K562 (cell line): ENCODE results near the gene TRMT2A. TPM values are rescaled to one million over a fixed set of nuclear protein-coding genes. Genes with fewer than 3 reads are reported as not detected.

Source experiments
- ASH1L ChIP-seq: fragments of 450-650 bp; IDR thresholded peaks from 2 replicates; pipeline ENCODE4 v1.6.1; 2018; ENCODE audit warnings: borderline replicate concordance, mild to moderate bottlenecking, low read depth; ENCODE audit not compliant: partially characterized antibody
- HNRNPUL1 ChIP-seq: fragments of 200-400 bp; formaldehyde crosslinking; IDR thresholded peaks from 2 replicates; pipeline ENCODE4 v1.6.1; 2017; ENCODE audit warnings: low read length
- NELFE ChIP-seq: IDR thresholded peaks from 2 replicates; pipeline ENCODE4 v1.6.1; 2011; ENCODE audit warnings: mild to moderate bottlenecking; ENCODE audit not compliant: insufficient read depth, insufficient read length
- REST ChIP-seq, 2 experiments: fragments of 450-650 bp; formaldehyde crosslinking in 1 of 2; IDR thresholded peaks; 2 replicates each; pipeline versions ENCODE4 v1.4.0 to v1.6.1; 2014 to 2020; ENCODE audit warnings: mild to moderate bottlenecking in 2 of 2, borderline replicate concordance in 1 of 2, low read depth in 1 of 2
- SIRT6 ChIP-seq: IDR thresholded peaks from one replicate; pipeline ENCODE4 v1.6.1; 2012; ENCODE audit warnings: low read depth, mild to moderate bottlenecking, control low read depth, inconsistent platforms, low read length, moderate library complexity
- polyA plus RNA-seq, 8 experiments: library from polyadenylated mRNA; depleted of rRNA in 4 of 8; stranded (reverse) in 5 of 8; unstranded in 3 of 8; fragments of >200 nt; fragmentation: Nextera tagmentation in 2 of 8; fragmentation: Illumina TruSeq in 1 of 8; extraction: Ambion mirVana in 2 of 8; extraction: Trizol in 1 of 8; gene quantifications; 2 replicates each; pipeline versions ENCODE4 v1.2.1 to v1.2.3, GENCODE V29; 2011 to 2014; ENCODE audit warnings: inconsistent platforms in 1 of 8, missing spikeins in 1 of 8
- total RNA-seq, 7 experiments: library from RNA; depleted of rRNA in 6 of 7; stranded (reverse); fragments of >200 nt in 6 of 7; fragmentation: Illumina TruSeq in 2 of 7; extraction: Trizol in 2 of 7; gene quantifications; 2 replicates each; pipeline versions ENCODE4 v1.2.1 to v1.2.3, GENCODE V29; 2011 to 2021; ENCODE audit warnings: low replicate concordance in 1 of 7
- TF ChIP-seq, protein P1 (sequence below), 2 experiments: fragments of 150-350 bp in 1 of 2; IDR thresholded peaks; 2 replicates each; pipeline ENCODE4 v1.6.1; 2012 to 2016; ENCODE audit warnings: low read depth in 2 of 2, low read length in 2 of 2, mild to moderate bottlenecking in 1 of 2, moderate library complexity in 1 of 2
- TF ChIP-seq, protein P2 (sequence below): sonication (generic); formaldehyde crosslinking; IDR thresholded peaks from 2 replicates; pipeline ENCODE4 v1.8.1; 2023; ENCODE audit warnings: mild to moderate bottlenecking, missing genetic modification reagents

The TRMT2A gene
- total and polyA plus RNA-seq, 9 of the 15 experiments (the other 6 are each of a cell fraction or from before 2014, with no cell fraction given): 1.6 to 265 (median 140) TPM

DNA sequence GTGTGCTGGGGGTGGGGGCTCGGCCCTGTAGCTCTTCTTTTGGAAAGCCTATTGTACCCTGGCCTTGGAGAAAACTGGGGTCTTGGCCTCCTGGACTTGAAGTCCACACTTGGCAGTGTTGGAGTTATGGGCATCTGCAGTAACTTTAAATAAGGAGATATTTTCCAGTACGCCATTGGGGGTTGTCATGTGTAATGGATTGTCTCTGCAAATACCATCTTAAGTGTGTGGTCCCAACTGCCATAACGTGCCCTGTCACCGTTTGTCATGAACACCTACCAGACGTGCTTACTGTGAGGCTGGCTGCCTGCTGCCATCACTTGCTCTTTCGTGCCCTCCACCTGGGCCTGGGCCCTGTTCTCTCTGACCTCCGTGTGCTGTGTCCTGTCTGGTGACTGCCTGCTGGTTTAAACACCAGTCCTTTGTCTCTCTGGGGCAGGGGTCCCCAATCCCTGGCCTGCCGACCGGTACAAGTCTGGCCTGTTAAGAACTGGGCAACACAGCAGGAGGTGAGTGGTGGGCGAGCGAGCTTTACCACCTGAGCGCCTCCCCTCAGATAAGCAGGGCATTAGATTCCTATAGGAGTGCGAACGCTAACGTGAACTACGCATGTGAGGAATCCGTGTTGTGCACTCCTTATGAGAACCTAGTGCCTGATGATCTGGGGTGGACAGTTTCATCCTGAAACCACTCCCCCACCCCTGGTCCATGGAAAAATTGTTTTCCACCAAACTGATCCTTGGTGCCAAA lies 11.0 kb upstream of the TRMT2A start (continued):
- TF ChIP-seq, protein P1, sequence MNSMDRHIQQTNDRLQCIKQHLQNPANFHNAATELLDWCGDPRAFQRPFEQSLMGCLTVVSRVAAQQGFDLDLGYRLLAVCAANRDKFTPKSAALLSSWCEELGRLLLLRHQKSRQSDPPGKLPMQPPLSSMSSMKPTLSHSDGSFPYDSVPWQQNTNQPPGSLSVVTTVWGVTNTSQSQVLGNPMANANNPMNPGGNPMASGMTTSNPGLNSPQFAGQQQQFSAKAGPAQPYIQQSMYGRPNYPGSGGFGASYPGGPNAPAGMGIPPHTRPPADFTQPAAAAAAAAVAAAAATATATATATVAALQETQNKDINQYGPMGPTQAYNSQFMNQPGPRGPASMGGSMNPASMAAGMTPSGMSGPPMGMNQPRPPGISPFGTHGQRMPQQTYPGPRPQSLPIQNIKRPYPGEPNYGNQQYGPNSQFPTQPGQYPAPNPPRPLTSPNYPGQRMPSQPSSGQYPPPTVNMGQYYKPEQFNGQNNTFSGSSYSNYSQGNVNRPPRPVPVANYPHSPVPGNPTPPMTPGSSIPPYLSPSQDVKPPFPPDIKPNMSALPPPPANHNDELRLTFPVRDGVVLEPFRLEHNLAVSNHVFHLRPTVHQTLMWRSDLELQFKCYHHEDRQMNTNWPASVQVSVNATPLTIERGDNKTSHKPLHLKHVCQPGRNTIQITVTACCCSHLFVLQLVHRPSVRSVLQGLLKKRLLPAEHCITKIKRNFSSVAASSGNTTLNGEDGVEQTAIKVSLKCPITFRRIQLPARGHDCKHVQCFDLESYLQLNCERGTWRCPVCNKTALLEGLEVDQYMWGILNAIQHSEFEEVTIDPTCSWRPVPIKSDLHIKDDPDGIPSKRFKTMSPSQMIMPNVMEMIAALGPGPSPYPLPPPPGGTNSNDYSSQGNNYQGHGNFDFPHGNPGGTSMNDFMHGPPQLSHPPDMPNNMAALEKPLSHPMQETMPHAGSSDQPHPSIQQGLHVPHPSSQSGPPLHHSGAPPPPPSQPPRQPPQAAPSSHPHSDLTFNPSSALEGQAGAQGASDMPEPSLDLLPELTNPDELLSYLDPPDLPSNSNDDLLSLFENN (IDR thresholded peaks at IDR 0.05; ENCODE audit: low read depth in 2 of 2, low read length in 2 of 2): peak in 1 of 2 experiments; percentile 50; a peak in 1 of 4 replicates
- TF ChIP-seq NELFE: no peak
- 0 out of 2 replicates have a peak, but pooled peaks have one; percentile 35 for TF ChIP-seq HNRNPUL1
- TF ChIP-seq SIRT6: peak; percentile 69
- TF ChIP-seq REST (IDR thresholded peaks at IDR 0.05; ENCODE audit: borderline replicate concordance): no peak
- TF ChIP-seq REST (CRISPR knock-in tag; IDR thresholded peaks at IDR 0.05; ENCODE audit: low read depth): no peak
- TF ChIP-seq, protein P2, sequence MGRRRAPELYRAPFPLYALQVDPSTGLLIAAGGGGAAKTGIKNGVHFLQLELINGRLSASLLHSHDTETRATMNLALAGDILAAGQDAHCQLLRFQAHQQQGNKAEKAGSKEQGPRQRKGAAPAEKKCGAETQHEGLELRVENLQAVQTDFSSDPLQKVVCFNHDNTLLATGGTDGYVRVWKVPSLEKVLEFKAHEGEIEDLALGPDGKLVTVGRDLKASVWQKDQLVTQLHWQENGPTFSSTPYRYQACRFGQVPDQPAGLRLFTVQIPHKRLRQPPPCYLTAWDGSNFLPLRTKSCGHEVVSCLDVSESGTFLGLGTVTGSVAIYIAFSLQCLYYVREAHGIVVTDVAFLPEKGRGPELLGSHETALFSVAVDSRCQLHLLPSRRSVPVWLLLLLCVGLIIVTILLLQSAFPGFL: no peak
- TF ChIP-seq ASH1L: no peak
